Adrenal gland (tissue), 5 donors: Measurements from ENCODE around the gene NDUFS2.

Source experiments
- POLR2A ChIP-seq, 2 donors: fragments of 450-650 bp; IDR thresholded peaks; one replicate each; pipeline ENCODE4 v1.6.1; 2017; ENCODE audit warnings: antibody characterized with exemption in 2 of 2, mild to moderate bottlenecking in 2 of 2, moderate library complexity in 1 of 2
- TF ChIP-seq, protein P1 (sequence below), 6 experiments: fragments of 450-650 bp in 4 of 6; fragments of 200-600 bp in 2 of 6; sonication (generic) in 1 of 6; IDR thresholded peaks; 1 replicate in 5 of 6; 2 replicates in 1 of 6; pipeline versions ENCODE4 v1.5.1 to v1.8.0; 2016 to 2021; ENCODE audit warnings: antibody characterized with exemption in 6 of 6, mild to moderate bottlenecking in 2 of 6, moderate library complexity in 1 of 6
- donor health status: DM: no; HTN: no; CAD: no.

- TF ChIP-seq, protein P1, sequence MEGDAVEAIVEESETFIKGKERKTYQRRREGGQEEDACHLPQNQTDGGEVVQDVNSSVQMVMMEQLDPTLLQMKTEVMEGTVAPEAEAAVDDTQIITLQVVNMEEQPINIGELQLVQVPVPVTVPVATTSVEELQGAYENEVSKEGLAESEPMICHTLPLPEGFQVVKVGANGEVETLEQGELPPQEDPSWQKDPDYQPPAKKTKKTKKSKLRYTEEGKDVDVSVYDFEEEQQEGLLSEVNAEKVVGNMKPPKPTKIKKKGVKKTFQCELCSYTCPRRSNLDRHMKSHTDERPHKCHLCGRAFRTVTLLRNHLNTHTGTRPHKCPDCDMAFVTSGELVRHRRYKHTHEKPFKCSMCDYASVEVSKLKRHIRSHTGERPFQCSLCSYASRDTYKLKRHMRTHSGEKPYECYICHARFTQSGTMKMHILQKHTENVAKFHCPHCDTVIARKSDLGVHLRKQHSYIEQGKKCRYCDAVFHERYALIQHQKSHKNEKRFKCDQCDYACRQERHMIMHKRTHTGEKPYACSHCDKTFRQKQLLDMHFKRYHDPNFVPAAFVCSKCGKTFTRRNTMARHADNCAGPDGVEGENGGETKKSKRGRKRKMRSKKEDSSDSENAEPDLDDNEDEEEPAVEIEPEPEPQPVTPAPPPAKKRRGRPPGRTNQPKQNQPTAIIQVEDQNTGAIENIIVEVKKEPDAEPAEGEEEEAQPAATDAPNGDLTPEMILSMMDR (IDR thresholded peaks at IDR 0.05) = no peak
- no peak for TF ChIP-seq POLR2A (IDR thresholded peaks at IDR 0.05)
Observed at GRCh38 chr1:161168906-161169305, 33.3 kb upstream of the NDUFS2 start.
